Activated CD4-positive, CD25-positive, alpha-beta regulatory T cell treated with anti-CD3 and anti-CD28 coated beads, Interleukin-2, amount 50 U/mL, for 16 hours (primary cell): ENCODE results near the gene PRMT2.
"Not testable (repeated sequence)": the region's sequence is repeated elsewhere in the genome, so short reads cannot be mapped to it uniquely, and the experiment has no call there.

ENCODE experiments used
- DNase-seq: peaks from one replicate; pipeline ENCODE4 v3.0.0-alpha.2; 2020; ENCODE audit warnings: low read depth, low spot score

Gene PRMT2

GRCh38 chr21:46668381-46668780 lies 32.9 kb downstream of the PRMT2 start:
- DNase-seq: no peak

- DNase-seq: not testable (repeated sequence)
These were observed 33.4 kb downstream of the PRMT2 start for GRCh38 chr21:46668904-46669303.

GRCh38 chr21:46674430-46675007 lies 39.0 kb downstream of the PRMT2 start:
- DNase-seq: no peak

GRCh38 chr21:46675595-46676280 lies 40.3 kb downstream of the PRMT2 start:
- DNase-seq: no peak

GRCh38 chr21:46676542-46676941 lies 41.1 kb downstream of the PRMT2 start:
- not testable (repeated sequence) for DNase-seq

- DNase-seq: not testable (repeated sequence)
These were observed 46.1 kb downstream of the PRMT2 start for GRCh38 chr21:46681593-46681992.

- DNase-seq: not testable (repeated sequence)
These were observed 63.2 kb downstream of the PRMT2 start for GRCh38 chr21:46698652-46699051.

GRCh38 chr21:46699104-46699503 lies 63.6 kb downstream of the PRMT2 start:
- not testable (repeated sequence) for DNase-seq
